ENCODE measurements around the gene BCL7C. TPM values are rescaled to one million over a fixed set of nuclear protein-coding genes. Genes with fewer than 3 reads are reported as not detected.
A peak's percentile ranks its signal among the peaks of the same experiment; 100 is the strongest.
"Not testable (repeated sequence)": the region's sequence is repeated elsewhere in the genome, so short reads cannot be mapped to it uniquely, and the experiment has no call there.

Gene BCL7C
- polyA plus RNA-seq, 4 donors, result 39.5 to 50.6 (median 42.1) TPM

DNA sequence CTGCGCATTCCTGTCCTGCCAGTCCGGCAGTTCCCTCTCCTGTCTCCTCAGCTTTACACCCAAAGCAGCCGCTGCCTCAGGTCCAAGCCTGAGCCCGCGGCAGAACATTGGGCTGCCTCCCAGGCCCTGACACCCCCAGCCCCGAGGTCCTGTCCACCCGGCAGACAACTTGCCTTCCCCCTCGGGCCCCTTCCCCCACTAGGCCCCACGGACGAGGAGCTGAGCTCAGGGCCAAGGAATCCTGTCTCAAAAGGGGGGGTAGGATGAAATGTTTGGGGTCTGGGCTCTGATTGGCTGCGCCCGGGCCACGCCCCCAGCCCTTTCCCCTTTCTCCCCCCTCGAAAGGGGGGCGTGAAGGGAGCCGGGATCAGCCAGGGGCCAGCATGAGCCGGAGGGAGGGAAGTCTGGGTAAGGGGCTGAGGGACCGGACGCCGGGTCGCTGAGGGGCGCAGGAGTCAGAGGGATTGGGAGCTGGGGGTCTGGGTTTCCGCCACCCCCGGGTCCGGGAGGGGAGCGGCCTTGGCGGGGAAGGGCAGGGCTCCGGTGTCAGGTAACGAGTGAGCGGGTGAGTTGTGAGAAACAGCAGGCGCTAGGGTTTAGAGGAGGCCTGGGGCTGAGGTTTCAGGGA lies 2.5 kb upstream of the BCL7C start, which contains the start of gene CTF1:
CTF1 (plus strand) TSS at position 354 of the 628 bp plus-strand sequence; CDS start at position 384, 30 bp downstream.
- peak; percentile 79 to 84 (median 80) for DNase-seq (ENCODE audit: low read depth in 4 of 4, low spot score in 3 of 4)

DNA sequence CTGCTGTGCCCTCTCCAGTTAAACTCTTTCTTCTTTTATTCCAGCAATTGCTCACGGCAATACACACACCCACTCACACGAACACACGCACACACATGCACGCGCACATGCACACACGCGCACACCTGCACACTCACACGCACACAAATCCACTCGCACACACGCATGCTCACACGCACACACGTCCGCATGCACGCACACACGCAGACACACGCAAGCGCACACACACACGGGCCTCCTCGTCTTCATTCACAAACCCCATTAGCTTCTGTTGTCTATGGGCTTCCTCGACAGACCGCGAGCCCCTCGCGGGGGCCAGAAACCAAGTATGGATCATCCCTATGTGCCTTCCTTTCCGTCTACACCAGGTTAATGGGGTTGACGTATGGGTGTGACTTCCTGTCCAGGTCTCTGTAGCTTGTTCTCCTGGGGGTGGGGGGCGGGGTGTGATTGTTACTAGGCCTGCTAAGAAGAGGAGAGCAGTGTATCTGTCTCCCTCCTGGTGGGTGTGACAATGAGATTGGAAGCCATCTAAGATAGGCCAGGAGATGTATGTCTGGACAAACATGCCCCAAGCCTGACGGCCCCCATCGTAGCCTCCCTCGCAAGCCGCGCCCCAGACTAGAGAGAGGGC lies 1.9 kb upstream of the BCL7C start:
- peak in 1 of 4 donors; percentile 43 for DNase-seq (ENCODE audit: low read depth in 4 of 4, low spot score in 3 of 4)

DNA sequence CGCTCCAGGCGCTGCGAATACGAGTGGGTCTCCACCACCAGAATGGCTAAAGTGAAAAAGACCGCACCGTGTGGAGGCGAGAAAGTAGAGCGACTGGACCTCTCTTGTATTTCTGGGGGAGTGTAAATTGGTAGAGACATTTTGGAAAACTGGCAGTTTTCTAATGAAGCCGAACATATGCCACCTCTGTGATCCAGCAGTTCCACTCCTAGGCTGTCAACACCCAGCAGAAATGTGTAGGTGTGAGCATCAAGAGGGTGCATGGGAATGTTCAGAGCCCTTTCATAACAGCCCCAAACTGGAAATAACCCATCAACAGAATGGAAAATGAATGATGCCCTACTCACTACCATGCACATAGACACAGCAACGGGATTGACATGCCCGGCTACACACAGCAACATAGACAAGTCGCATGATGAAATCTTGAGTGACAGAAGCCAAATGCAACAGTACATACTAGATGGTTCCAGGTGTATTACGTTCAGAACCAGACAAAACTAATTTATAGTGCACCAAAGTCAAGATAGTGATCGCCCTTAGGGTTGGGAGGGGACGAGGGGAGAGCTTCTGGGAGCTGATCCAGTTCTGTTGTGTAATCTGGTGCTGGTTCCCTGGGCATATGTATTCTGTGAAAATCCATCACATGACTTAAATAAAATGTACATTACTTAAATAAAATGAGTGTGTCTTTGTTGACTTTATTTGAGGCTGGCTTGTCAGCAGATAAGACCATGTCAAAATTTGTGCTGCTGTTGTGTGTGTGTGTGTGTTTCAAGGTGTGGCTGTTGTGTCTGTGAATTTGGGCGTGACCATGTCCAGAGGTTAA lies 877 bp upstream of the BCL7C start:
- DNase-seq (ENCODE audit: low read depth in 4 of 4, low spot score in 3 of 4), result no peak

DNA sequence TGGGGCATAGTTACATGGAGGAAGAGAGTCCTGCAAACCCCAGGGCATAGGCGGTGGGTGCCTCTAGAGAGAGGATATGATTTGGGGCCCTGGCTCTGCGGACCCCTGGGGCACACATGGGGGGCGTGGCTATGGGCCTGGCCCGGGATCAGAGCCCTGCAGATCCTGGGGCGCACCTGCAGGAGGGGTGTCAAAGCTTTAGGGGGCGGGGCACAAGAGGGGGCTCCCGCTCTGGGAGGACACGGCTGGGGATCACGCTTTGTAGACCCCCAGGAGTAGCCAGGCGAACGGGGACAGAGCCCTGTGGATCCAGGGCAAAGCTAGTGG lies 497 bp downstream of the BCL7C start:
- no peak for DNase-seq (ENCODE audit: low read depth in 4 of 4, low spot score in 3 of 4)

DNA sequence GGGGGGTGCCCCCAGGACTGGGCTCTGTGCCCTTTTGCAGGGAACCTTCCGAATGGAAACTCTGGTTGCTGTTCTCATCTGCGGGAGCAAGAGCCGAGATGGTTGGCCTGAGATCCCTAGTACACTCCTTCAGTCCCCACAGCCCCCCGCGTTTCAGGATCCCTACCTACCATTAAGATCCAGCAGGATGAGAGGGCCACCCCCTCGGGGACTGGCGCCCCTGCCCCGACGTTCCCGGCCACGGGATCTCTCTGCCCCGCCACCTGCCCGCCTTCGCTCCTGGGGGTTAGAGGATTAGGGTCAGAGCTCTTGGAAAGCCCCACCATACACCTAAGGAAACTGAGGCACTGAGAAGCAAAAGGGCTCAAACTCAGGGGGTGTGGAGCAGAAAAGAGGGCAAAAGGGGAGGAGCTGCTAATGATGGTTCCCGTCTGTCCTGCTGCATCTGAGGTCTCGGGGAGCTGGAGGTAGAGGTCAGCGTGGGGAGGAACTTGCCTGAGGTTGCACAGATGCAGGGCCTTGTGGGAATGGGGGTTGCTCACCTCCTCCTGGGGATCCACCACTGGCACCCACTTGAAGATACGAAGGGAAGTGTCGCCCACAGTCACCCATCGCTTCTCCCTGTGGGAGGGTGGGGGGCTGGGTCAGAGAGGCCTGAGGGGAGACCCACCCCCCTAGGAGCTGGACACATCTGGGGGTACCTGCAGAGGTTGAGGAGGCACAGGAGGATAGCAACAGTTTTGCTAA lies 1.0 kb downstream of the BCL7C start:
- no peak for DNase-seq (ENCODE audit: low read depth in 4 of 4, low spot score in 3 of 4)

DNA sequence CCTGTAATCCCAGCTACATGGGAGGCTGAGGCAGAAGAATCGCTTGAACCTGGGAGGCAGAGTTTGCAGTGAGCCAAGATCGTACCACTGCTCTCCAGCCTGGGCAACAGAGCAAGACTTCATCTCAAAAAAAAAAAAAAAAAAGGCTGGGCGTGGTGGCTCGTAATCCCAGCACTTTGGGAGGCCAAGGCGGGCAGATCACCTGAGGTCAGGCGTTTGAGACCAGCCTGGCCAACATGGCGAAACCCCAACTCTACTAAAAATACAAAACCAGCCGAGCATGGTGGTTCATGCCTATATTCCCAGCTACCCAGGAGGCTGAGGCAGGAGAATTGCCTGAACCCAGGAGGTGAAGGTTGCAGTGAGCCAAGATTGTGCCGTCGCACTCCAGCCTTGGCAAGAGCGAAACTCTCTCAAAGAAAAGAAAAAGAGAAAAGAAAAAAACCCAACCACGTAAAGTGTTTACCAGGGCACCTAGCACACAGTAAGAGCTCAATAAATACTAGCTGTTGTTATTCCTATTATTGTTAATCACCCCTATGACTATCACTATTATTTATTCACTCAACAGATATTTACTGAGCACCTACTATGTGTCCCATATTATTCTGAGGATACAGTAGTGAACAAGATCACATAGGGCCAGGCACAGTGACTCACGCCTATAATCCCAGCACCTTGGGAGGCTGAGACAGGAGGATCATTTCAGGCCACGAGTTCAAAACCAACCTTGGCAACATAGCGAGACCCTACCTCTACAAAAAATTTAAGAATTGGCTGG lies 2.6 kb downstream of the BCL7C start:
- DNase-seq (ENCODE audit: low read depth in 4 of 4, low spot score in 3 of 4), result not testable (repeated sequence)

DNA sequence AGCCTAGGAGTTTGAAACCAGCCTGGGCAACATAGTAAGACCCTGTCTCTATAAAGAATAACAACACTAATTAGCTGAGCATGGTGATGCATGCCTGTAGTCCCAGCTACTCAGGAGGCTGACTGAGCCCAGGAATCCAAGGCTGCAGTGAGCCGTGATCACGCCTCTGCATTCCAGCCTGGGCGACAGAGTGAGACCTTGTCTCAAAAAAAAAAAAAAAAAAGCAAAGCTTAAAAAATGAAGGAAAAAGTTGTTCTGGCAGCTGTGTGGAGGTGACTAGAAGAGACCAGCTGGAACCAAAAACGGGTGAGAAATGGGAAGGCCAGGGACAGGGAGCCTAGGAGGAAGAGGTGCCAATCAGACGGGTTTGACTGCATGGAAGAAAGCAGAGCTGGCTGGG lies 4.2 kb downstream of the BCL7C start:
- DNase-seq (ENCODE audit: low read depth in 4 of 4, low spot score in 3 of 4), result no peak

DNA sequence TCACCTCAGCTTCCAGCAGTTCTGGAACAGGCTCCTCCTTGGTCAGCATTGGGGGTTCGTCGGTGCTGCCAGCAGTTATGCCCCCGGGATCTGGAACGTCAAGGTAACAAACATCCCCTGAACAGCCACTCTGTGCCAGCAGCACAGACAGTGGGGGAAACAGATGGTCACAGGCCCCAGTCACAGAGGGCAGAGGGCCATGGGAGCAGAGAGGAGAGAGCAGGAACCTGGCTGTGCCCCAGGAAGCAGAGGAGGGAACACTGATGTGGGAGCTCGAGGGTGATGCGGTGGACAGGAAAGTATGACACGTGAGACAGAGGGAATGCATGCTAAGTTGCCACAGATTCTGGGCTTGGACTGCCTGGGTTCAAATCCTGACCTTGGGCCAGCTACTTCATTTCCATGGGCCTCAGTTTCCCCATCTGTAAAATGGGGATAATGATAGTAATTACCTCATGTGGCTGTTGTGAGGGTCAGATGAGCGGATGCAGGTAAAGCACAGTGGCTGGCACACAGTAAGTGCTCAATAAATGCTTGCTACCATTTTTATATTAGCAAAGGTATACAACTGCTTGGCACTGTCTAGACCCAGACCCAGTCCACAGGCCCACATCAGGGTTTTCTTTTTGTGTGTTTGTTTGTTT lies 4.9 kb downstream of the BCL7C start:
- no peak for DNase-seq (ENCODE audit: low read depth in 4 of 4, low spot score in 3 of 4)

DNA sequence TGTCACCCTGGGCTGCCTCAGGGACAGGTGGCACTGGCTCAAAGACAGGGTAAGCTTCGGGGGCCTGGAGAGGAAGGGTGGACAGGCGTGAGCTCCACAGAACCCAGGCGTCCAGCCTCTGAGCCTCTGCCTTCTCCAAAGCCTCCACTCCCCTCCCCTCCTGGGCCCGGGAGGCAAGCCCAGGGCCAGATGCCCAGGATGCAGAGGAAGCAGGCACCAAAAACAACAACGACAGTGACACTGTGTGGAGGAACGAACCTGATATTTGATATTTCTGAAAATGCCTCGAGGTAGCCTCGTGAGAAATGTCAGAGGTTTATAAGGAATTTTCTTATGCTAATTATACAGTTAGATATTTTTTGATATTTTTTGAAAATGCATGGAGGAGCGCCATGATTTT lies 6.0 kb downstream of the BCL7C start:
- DNase-seq (ENCODE audit: low read depth in 4 of 4, low spot score in 3 of 4), result no peak

DNA sequence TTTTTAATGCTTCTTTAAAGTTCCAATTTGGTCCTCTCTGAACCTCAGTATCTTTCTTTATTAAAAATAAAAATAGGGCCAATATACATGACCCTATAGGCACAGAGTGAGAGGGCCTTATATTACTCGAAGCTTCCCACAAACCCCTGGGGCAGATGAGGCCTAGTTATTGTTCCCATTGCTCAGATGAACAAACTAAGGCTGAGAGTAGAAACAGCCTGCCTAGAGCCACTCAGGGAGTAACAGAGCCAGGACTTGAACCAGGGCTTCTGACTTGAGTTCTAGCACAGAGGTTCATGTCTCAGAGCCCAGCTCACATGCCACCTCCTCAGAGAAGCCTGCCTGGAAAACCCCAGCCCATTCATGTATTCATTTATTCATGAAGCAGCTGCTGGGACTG lies 7.7 kb downstream of the BCL7C start:
- DNase-seq (ENCODE audit: low read depth in 4 of 4, low spot score in 3 of 4), result no peak

DNA sequence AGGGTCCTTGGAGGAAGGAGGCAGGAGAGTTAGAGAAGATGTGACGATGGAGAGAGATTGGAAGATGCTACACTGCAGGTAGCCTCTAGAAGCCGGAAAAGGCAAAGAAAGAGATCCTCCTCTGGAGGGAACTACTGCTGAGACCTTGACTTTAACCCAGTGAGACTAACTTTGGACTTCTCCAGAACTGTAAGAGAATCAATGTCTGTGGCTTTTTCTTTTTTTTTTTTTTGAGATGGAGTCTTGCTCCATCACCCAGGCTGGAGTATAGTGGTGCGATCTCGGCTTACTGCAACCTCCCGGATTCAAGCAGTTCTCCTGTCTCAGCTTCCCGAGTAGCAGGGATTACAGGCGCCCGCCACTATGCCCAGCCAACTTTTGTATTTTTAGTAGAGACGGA lies 8.7 kb downstream of the BCL7C start:
- DNase-seq (ENCODE audit: low read depth in 4 of 4, low spot score in 3 of 4), result no peak

DNA sequence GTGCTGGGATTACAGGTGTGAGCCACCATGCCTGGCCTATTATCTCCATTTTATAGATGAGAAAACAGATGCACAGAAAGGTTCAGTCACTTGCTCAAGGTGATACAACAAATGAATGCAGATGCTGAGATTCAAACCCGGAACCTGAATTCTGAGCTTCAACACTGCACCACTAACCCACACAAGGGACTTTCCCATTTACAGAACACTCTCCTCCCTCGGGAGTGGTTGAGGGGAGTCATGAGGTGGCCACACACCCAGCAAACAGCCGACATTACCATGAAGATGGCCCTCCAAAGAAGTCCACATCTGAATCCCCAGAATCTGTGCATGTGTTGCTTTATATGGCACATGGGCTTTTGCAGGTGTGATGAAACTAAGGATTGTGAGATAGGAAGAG lies 9.1 kb downstream of the BCL7C start:
- DNase-seq (ENCODE audit: low read depth in 4 of 4, low spot score in 3 of 4), result no peak

DNA sequence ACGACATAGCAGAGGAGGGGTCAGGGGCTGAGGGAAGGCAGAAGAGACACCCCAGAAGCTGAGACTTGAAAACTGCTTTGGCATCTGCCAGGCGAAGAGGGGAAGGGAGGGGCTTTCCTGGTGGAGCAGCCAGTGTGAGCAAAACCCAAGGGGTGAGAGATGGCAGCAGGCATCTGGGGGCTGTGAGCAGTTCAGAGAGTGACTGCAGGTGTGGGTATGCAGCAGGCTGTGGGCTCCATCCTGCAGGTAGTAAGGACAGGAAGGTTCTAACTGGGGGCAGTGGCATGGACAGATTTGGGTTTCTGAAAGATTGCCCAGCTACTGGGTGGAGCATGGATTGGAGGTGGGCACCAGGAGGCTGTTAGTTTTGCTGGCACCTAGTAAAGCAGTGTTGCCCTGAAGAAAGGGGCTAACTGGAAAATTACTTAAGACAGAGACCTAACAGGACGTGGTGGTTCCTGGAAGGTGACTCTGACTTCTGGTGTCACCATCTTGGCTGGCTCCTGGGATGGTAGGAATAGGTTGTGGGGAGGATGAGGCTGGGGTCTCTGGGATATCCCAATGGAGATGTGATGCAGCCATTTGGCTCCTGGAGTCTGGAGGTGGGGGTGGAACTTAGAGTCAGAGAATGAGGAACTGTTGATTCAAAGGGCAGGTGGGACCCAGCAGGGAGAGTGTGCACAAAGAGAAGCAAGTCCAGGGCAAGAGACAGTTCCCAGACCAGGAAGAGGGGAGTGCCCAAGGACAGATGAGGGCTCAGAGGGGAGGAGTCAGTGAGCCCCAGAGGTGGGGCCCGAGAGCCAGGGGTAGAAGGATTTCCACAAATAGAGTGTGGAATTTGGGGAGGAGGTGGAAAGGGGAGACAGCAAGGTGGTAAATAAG lies 11.2 kb downstream of the BCL7C start:
- DNase-seq (ENCODE audit: low read depth in 4 of 4, low spot score in 3 of 4), result no peak

DNA sequence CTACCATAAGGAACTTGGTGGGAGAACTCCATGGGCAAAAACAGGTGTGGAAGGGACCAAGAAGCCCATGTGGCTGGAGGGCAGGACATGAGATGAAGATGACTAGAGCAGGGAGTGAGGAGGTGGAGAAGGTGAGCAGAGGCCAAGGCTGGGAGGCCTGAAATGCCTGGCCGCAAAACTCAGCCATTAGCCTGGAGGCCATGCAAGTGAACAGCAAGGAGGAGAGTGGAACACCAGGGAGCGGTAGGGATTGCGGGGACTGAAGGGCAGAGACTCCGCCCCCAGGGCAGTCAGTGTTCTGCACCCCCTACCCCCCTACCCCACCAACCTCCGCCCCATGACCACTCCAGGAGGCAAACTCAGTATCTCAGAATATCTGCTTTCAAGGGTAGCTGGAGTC lies 17.0 kb downstream of the BCL7C start:
- DNase-seq (ENCODE audit: low read depth in 4 of 4, low spot score in 3 of 4), result no peak

DNA sequence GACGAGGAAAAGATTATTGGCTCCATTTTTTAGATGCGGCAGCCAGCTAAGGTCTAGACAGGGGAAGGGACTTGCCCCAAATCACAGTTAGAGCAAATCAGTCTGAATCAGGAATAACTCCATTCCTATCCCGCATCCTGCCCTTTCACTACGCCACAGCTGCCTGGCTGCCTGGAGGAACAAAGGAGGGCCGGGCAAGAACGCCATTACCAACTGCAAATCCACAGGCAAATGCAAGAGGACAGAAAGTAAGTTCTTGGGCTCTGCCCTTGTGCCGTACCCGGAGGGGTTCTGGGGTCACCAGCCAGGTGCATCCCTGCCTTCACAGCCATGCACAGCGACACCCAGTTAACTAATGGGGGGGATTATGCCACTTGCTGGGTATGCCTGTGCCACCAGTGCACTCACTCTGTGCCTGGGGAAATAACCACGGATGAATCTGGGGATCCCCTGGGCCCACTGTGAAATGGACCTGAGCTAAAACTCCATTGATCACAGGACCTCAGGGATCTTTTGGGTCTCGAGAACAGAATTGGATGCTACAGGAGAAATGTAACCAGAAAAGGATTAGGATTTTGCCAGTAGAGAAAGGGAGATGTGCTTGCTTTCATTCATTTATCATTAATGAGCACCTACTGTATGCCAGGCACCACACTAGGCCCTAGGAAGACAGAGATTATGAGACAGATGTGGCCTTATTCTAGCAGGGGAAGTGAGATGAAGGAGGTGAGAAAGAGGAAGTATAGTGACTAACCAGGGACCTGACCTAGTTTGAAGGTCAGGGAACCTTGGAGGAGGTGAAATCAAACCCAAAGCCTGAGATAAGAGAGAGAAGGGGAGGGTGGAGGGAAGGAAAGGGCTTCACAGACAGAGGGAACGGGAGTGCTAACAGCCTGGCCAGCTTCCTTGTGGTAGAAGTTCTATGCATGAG lies 17.7 kb downstream of the BCL7C start:
- no peak for DNase-seq (ENCODE audit: low read depth in 4 of 4, low spot score in 3 of 4)

DNA sequence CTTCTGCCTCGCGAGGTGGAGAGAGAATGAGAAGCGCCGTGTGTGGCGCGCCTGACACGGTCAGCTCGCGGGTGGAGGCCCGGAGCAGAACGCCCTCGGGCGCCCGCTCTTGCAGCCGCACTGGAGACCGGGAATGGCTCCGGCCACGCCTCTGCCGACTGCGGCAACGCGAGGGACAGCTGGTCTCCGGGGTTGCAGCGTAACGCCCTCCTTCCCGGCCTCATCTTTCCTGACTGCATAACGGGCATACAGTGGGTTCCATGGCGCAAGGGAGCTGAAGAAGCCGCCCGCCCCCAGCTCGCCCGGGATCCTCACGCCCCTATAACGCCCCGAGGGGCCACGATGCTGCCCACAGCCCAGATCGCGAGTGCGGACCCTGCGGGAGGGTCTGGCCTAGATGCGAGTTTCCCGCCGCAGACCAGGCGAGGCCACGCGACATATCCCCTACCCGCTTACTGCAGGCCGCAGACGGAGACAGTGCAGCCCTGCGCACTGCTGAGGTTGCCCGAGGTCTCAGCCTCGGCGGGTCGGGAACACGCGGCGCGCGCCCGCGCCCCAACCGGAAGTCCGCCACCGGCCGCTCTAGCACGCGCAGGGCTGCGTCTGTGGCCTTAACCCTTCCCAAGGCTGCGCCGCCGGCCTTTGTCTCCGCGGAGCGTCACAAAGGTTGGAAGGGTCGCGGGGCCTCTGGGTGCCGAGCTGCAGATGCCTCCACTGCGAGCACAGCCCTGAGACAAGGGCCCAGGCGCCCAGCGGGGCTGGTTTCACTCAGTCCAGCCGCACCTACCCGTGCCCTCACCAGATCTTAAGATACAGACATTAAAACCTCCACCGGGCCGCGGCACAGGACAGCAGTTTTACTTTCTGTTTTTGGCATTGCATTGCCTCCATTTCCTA lies 18.8 kb downstream of the BCL7C start:
- peak; percentile 83 to 93 (median 86) for DNase-seq (ENCODE audit: low read depth in 4 of 4, low spot score in 3 of 4)
